ENCODE results near the gene PIGL.
"Not testable (repeated sequence)": the region's sequence is repeated elsewhere in the genome, so short reads cannot be mapped to it uniquely, and the experiment has no call there.

PIGL gene

DNA sequence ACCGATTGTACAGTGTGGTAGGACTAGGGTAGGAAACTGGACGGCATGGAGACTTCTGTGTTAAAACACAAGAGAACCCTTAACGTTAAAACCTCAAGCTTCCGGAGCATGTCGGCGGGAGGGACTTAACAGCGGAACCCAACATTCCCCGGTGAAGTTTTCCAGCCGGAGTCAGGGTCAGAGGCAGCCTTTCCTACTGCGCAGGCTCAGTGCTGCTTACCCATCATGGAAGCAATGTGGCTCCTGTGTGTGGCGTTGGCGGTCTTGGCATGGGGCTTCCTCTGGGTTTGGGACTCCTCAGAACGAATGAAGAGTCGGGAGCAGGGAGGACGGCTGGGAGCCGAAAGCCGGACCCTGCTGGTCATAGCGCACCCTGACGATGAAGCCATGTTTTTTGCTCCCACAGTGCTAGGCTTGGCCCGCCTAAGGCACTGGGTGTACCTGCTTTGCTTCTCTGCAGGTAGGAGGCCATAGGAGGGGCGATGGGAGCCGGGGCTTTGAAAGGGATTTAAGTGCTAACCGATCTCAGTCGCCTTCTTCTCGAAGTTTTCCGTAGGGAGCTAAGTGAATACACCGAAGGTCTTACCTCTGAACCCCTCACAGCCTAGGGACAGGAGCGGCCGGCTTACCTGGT is at the start of gene PIGL:
Gene PIGL, plus strand, starts transcription at position 209 of the 634 bp plus-strand sequence. Its CDS starts 17 bp downstream, at position 226.
- Mint-ChIP-seq H3K36me3 (peaks cover 3% of the 10 kb centered on the region), H3K27me3 (no peaks in the 10 kb centered on the region), H3K4me3 (peak within 1 kb of the TSS; percentile 98), H3K4me1 (ENCODE audit: low read depth) (peaks cover 45% of the 10 kb centered on the region), H3K27ac (peak within 1 kb of the TSS; percentile 99), H3K9me3 (ENCODE audit: low read depth) (no peaks in the 10 kb centered on the region)

DNA sequence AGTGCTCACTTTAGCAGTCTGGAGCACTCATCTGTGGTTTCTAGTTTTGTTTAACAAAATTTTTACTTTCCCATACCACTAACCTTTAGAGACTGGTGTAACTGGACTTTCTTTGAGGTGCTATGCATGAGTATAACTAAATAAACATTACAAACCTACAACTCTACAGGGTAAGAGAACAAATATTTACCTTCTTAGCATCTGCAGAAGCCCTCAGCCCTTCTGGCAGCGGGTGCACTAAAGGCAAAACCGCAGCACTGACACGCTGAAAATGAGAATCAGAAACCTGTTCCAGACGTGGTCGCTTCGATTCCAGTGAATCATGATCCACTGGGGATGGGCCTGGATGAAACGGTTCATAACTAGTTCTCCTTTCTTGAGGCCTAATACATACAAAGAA is 45.4 kb upstream of the PIGL start:
- Mint-ChIP-seq H3K27me3 (no peaks in the 10 kb centered on the region), H3K9me3 (ENCODE audit: low read depth) (no peaks in the 10 kb centered on the region), H3K4me3 (no peak overlapping the region), H3K4me1 (ENCODE audit: low read depth) (peaks cover 14% of the 10 kb centered on the region), H3K36me3 (peaks cover 10% of the 10 kb centered on the region), H3K27ac (no peak overlapping the region)

DNA sequence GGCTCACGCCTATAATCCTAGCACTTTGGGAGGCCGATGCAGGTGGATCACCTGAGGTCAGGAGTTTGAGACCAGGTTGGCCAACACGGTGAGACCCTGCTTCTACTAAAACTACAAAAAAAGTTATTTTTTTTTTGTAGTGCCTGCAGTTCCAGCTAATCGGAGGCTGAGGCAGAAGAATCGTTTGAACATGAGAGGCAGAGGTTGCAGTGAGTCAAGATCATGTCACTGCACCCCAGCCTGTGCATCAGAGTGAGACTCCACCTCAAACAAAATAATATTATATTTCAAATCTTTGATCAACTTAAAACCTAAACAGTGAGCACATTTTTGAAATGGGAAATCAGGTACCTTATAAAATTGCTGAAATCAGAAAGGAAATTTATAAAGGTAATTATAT is 38.2 kb upstream of the PIGL start:
- H3K4me1 Mint-ChIP-seq (ENCODE audit: low read depth), result peaks cover 32% of the 10 kb centered on the region
- no peaks in the 10 kb centered on the region for H3K9me3 Mint-ChIP-seq (ENCODE audit: low read depth)
- no peaks in the 10 kb centered on the region for H3K27me3 Mint-ChIP-seq
- no peak overlapping the region for H3K4me3 Mint-ChIP-seq
- no peak overlapping the region for H3K27ac Mint-ChIP-seq
- peaks cover 8% of the 10 kb centered on the region for H3K36me3 Mint-ChIP-seq

DNA sequence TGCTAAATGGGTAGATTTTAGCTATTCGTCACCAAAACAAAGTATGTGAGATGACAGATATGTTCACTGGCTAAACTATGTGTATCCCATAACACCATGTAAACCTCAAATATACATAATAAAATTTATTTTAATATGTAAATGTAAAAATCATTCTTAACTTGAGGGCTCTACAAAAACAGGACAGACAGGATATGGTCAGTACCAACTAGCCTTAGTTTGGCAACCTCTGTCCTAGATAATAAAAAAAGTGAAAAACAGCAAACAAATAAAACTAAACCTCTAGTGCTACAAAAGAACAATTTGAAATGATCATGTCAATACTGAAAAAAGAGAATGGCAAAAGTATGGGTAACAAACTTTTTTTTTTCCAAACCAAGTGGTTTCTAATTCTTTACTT is 35.4 kb upstream of the PIGL start:
- Mint-ChIP-seq H3K27ac (no peak overlapping the region), H3K36me3 (peaks cover 15% of the 10 kb centered on the region), H3K27me3 (no peaks in the 10 kb centered on the region), H3K9me3 (ENCODE audit: low read depth) (no peaks in the 10 kb centered on the region), H3K4me3 (no peak overlapping the region), H3K4me1 (ENCODE audit: low read depth) (peaks cover 44% of the 10 kb centered on the region)

DNA sequence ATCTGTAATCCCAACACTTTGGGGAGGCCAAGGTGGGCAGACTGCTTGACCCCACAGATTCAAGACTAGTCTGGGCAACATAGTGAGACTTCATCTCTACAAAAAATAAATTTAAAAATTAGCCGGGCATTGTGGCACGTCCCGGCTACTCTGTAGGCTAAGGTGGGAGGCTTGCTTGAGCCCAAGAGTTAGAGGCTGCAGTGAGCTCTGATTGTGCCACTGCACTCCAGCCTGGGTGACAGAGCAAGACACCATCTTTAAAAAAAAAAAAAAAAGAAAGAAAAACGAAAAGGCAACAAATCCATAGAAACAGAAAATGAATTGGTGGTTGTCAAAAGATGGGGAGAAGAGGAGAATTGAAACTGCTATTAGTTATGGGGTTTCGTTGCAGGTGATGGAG is 29.4 kb upstream of the PIGL start:
- no peaks in the 10 kb centered on the region for H3K27me3 Mint-ChIP-seq
- H3K27ac Mint-ChIP-seq, result no peak overlapping the region
- no peaks in the 10 kb centered on the region for H3K9me3 Mint-ChIP-seq (ENCODE audit: low read depth)
- H3K36me3 Mint-ChIP-seq, result peaks cover 16% of the 10 kb centered on the region
- peaks cover 36% of the 10 kb centered on the region for H3K4me1 Mint-ChIP-seq (ENCODE audit: low read depth)
- H3K4me3 Mint-ChIP-seq, result no peak overlapping the region

DNA sequence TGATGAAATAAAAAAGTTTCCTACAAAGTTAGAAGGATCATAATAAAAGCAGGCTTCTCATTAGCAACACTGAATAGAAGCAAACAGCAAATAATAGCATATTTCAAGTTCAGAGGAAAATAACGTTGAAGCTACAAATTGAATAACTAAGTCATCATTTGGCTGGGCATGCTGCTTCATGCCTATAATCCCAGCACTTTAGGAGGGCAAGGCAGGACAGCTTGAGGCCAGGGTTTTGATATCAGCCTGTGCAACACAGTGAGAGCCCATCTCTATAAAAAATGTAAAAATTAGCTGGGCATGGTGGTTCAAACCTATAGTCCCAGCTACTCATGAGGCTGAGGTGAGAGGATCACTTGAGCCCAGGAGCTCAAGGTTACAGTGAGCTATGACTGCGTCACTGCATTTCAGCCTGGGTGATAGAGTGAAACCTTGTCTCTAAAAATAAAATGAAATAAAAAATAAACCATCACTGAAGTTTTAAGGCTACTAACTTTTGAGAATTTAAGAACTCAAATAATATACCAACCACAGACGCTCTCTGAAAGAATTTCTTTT is 27.1 kb upstream of the PIGL start:
- H3K27ac Mint-ChIP-seq, result no peak overlapping the region
- H3K36me3 Mint-ChIP-seq, result peaks cover 15% of the 10 kb centered on the region
- no peaks in the 10 kb centered on the region for H3K27me3 Mint-ChIP-seq
- H3K9me3 Mint-ChIP-seq (ENCODE audit: low read depth), result no peaks in the 10 kb centered on the region
- no peak overlapping the region for H3K4me3 Mint-ChIP-seq
- H3K4me1 Mint-ChIP-seq (ENCODE audit: low read depth), result peaks cover 32% of the 10 kb centered on the region

DNA sequence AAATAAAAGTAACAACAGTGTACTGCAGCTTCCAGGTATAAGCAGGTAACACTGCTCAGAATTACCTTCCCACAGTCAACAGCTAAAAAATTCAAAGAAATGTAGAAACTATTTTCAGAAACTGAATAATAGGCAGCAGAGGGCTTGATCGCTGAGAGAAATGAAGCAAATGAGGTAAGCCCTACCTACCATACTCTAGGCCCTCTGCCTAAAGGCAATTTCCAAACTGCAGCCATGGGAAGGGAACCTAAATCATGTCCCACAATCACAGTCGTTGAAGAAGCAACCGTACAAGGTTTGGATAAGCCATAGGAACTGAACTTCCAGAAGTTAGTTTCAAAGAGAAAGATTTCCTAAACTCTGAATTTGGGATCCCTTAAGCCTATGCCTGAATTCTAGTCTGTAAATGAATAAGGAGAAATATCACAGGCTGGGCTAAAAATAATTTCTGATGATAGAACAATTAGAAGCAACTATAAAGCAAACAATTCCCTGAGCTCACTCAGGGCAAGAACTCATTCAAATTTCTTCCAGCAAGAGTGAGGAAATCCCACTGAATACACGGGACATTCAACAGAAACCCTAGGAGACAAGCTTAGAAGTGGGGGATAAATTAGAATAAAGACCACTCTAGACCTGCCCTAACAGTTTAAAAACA is 26.2 kb upstream of the PIGL start:
- Mint-ChIP-seq H3K4me3 (no peak overlapping the region), H3K36me3 (peaks cover 11% of the 10 kb centered on the region), H3K4me1 (ENCODE audit: low read depth) (peaks cover 33% of the 10 kb centered on the region), H3K27ac (no peak overlapping the region), H3K27me3 (no peaks in the 10 kb centered on the region), H3K9me3 (ENCODE audit: low read depth) (no peaks in the 10 kb centered on the region)

DNA sequence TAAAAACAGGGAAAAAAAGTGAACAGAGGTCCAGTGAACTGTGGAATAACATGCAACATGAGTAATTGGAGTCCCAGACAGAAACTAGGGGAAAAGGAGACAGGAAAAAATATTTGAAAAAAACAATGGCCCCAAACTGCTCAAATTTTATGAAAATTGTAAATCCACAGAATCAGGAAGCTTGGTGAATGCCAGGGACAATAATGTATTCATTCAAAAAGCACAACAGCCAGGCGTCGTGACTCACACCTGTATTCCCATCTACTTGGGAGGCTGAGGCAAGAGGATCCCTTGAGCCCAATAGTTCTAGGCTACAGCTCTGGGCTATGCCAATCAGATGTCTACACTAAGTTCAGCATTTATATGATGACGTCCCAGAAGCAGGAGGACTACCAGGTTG is 25.4 kb upstream of the PIGL start:
- Mint-ChIP-seq H3K9me3 (ENCODE audit: low read depth) (no peaks in the 10 kb centered on the region), H3K27me3 (no peaks in the 10 kb centered on the region), H3K4me3 (no peak overlapping the region), H3K4me1 (ENCODE audit: low read depth) (peaks cover 28% of the 10 kb centered on the region), H3K27ac (peak overlapping the region; percentile 3), H3K36me3 (peaks cover 11% of the 10 kb centered on the region)

DNA sequence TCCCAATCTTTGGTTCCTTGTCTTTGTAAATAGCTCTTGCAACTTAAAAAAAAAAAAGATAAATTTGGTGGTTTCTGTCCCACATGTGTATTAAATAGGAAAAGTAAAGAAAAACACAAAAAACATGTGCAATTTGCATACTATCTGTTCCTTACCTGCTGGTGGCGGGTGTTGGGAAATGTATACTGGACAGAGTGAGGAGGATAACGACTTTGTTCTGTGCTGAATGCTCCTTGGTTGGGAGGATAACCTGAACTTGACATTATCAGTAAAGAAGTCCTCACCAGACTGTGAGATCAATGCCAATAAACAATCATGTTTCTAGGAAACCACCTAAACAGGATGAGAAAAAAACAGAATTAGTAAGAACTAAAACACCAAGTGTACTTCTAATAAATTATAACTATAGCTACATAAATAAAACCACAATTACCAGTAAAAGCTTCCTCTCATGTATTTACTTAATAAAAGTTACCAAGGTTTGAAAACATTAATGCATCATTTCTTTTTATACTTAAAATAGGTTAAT is 22.6 kb upstream of the PIGL start:
- H3K9me3 Mint-ChIP-seq (ENCODE audit: low read depth); H3K4me3 Mint-ChIP-seq; H3K27me3 Mint-ChIP-seq: not testable (repeated sequence)
- H3K36me3 Mint-ChIP-seq, result peaks cover 11% of the 10 kb centered on the region
- peaks cover 30% of the 10 kb centered on the region for H3K4me1 Mint-ChIP-seq (ENCODE audit: low read depth)
- H3K27ac Mint-ChIP-seq, result peak overlapping the region; percentile 46

DNA sequence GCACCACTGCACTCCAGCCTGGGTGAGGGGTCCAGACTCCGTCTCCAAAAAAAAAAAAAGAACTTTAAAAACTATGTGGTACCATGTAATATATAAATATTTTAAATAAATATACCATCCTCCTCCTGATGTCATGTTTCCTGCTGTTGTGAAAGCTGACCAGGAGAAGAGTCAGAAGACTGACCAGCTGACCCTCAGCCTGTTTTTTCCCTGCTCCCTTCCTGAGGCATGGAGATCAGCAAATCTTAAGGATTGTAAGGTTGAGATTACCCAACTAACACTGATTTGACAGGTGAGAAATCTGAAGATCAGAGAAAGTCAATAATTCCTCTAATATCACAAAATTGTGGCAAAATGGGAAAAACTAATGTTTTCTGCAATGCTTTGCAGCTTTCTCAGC is 19.7 kb upstream of the PIGL start:
- Mint-ChIP-seq H3K9me3 (ENCODE audit: low read depth) (no peaks in the 10 kb centered on the region), H3K27me3 (no peaks in the 10 kb centered on the region), H3K27ac (no peak overlapping the region), H3K4me1 (ENCODE audit: low read depth) (peaks cover 49% of the 10 kb centered on the region), H3K36me3 (peaks cover 11% of the 10 kb centered on the region), H3K4me3 (no peak overlapping the region)

DNA sequence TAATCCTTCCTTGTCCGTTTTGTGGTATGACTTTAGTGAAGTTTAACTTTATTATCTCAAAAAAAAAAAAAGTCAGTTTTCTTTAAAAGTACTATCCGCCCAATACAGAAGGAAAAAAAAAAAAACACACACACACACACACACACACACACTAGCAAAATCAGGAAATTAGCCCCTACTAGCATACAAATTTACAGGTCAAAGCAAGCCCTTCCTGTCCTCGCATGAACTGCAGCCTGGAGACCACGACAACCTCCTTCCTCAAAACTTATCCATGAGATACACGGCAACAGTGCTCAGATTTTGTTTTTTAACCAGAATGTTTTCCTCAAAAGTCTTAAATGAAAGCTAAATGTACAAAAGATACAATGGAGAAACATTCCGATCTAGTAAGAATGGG is 17.9 kb upstream of the PIGL start:
- H3K4me3 Mint-ChIP-seq, result peak overlapping the region; percentile 30

DNA sequence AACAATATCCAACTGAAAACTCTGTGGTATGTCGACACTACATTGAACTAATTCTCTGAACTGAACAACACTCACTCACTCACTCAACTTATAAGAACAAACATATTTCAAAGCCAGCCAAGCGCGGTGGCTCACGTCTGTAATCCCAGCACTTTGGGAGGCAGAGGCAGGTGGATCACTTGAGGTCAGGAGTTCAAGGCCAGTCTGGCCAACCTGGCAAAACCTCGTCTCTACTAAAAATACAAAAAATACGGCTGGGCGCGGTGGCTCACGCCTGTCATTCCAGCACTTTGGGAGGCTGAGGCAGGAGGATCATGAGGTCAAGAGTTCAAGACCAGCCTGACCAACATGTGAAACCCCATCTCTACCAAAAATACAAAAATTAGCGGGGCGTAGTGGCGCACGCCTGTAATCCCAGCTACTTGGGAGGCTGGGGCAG is 15.3 kb upstream of the PIGL start:
- not testable (repeated sequence) for H3K27me3 Mint-ChIP-seq; H3K9me3 Mint-ChIP-seq (ENCODE audit: low read depth); H3K4me3 Mint-ChIP-seq; H3K36me3 Mint-ChIP-seq
- H3K27ac Mint-ChIP-seq, result peak overlapping the region; percentile 36
- H3K4me1 Mint-ChIP-seq (ENCODE audit: low read depth), result peaks cover 70% of the 10 kb centered on the region

More for the DNA sequence above, 17.9 kb upstream of the PIGL start:
- Mint-ChIP-seq H3K9me3 (ENCODE audit: low read depth) (no peaks in the 10 kb centered on the region), H3K4me1 (ENCODE audit: low read depth) (peaks cover 58% of the 10 kb centered on the region), H3K27ac (peak overlapping the region; percentile 80), H3K36me3 (peaks cover 4% of the 10 kb centered on the region), H3K27me3 (no peaks in the 10 kb centered on the region)

DNA sequence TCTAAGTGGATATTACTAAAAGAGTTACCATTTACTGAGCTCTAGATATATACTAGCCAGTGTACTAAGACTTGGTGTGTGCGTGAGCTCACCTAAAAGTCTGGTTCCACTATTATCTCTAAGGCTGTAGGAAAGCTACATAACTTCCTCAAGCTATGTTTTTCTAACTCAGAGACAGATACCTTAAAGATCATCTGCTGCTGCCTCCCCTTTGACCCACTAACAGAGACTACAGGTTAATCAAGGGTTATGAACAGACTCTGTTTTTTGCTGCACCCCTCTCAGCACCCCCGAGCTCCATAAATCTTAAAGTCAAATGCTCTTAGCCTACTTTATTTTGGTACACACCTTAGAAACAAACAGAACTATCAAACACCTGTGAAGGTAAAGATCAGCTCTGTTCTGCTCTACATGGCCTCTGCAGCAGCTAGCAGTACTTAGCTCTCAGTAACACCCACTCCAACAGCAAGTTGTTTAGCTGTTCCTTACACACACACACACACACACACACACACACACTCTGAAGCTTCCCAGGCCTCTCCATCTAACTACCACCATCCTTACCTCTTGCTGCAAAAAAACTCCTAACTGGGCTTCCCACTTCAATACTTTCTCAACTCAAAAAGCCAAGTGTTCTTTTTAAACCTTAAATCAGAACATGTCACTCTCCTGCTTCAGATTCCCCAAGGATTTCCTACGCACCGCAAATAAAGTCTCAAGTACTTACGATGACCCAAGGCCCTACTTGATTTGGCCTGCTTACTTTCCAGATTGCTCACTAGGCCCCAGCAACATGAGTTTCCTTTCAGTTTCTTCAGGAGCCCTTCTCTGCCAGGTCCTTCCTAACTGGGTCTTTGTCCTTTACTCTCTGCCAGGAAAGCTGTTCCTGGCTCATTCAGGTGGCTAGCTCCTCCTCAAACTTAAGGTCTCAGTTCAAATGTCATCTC is 14.2 kb upstream of the PIGL start:
- H3K27ac Mint-ChIP-seq, result peak overlapping the region; percentile 87
- H3K4me3 Mint-ChIP-seq, result peak overlapping the region; percentile 14
- H3K4me1 Mint-ChIP-seq (ENCODE audit: low read depth), result peaks cover 75% of the 10 kb centered on the region
- H3K9me3 Mint-ChIP-seq (ENCODE audit: low read depth); H3K36me3 Mint-ChIP-seq; H3K27me3 Mint-ChIP-seq: not testable (repeated sequence)

DNA sequence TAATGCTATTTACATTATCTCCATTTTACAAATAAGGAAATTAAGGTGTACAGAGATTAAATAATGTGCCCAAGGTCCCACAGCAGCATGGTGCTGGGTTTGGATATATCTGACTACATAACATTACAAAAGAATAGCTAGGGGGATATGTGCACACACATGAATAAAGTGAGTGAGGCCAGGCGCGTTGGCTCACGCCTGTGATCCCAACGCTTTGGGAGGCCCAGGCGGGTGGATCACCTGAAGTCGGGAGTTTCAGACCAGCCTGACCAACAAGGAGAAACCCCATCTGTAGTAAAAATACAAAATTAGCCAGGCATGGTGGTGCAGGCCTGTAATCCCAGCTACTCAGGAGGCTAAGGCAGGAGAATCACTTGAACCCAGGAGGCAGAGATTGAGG is 12.2 kb upstream of the PIGL start:
- not testable (repeated sequence) for H3K4me3 Mint-ChIP-seq; H3K27me3 Mint-ChIP-seq; H3K9me3 Mint-ChIP-seq (ENCODE audit: low read depth); H3K36me3 Mint-ChIP-seq
- H3K4me1 Mint-ChIP-seq (ENCODE audit: low read depth), result peaks cover 68% of the 10 kb centered on the region
- H3K27ac Mint-ChIP-seq, result peak overlapping the region; percentile 76

DNA sequence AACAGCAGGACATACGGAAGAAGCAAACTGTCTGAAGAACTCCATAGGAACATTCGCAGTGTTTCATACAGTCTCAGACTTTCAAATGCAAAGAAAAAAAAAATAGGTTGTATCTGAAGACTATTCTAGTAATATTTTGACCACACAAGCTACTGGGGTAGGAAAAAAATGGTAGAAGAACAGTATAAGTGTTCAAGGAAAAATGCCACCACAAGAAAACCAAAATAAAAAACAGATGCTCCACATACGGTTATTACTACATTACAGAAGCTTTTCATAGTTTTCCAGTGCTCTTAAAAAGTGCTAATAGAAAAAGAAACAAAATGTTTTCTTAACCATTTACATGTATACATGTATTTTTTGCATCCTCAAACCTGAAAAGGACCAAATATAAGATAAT is 5.4 kb upstream of the PIGL start:
- Mint-ChIP-seq H3K36me3 (no peaks in the 10 kb centered on the region), H3K4me1 (ENCODE audit: low read depth) (peaks cover 49% of the 10 kb centered on the region), H3K4me3 (no peak overlapping the region), H3K27ac (peak overlapping the region; percentile 46), H3K9me3 (ENCODE audit: low read depth) (no peaks in the 10 kb centered on the region), H3K27me3 (no peaks in the 10 kb centered on the region)
